SU-DHL-6 (cell line): ENCODE results near the gene MUC6.

Source experiments
- CTCF ChIP-seq: fragments of 200-600 bp; sonication (generic); IDR thresholded peaks from one replicate; pipeline ENCODE4 v1.5.1; 2017; ENCODE audit warnings: antibody characterized with exemption, mild to moderate bottlenecking, low read length, moderate library complexity; ENCODE audit not compliant: insufficient read depth, poor library complexity, severe bottlenecking
- EZH2phosphoT487 ChIP-seq: fragments of 200-600 bp; sonication (generic), shearing (Covaris generic); conservative IDR thresholded peaks from 2 replicates; pipeline ENCODE4 v1.6.1; 2018; ENCODE audit warnings: mild to moderate bottlenecking, antibody characterized with exemption, low read length, moderate library complexity, mixed read lengths

GRCh38 chr11:1072821-1073231, 36.3 kb upstream of the MUC6 start:
- TF ChIP-seq CTCF (no peak), EZH2phosphoT487 (no peak)
